Ectodermal cell (in vitro differentiated cells): Measurements from ENCODE around the gene MARCOL.

Source experiments
- H3K27ac ChIP-seq: 2 replicates; pipeline ENCODE4 v1.7.0; 2013; ENCODE audit warnings: mild to moderate bottlenecking, low read depth, low read length; ENCODE audit not compliant: insufficient read depth, poor library complexity, severe bottlenecking
- H3K27me3 ChIP-seq: 2 replicates; pipeline ENCODE4 v1.7.0; 2013; ENCODE audit warnings: mild to moderate bottlenecking, low read length; ENCODE audit not compliant: insufficient read depth, control insufficient read depth, poor library complexity, severe bottlenecking
- H3K36me3 ChIP-seq: one replicate; pipeline ENCODE4 v1.7.0; 2013; ENCODE audit warnings: low read length; ENCODE audit not compliant: control insufficient read depth, insufficient read depth
- H3K4me1 ChIP-seq: one replicate; pipeline ENCODE4 v1.7.0; 2013; ENCODE audit warnings: low read length; ENCODE audit not compliant: control insufficient read depth, insufficient read depth
- H3K4me3 ChIP-seq: 2 replicates; pipeline ENCODE4 v1.7.0; 2013; ENCODE audit warnings: low read depth, low read length, control low read depth; ENCODE audit not compliant: insufficient read depth
- H3K9me3 ChIP-seq: 2 replicates; pipeline ENCODE4 v1.7.0; 2013; ENCODE audit warnings: mild to moderate bottlenecking, low read length, moderate library complexity; ENCODE audit not compliant: control insufficient read depth
- WGBS, 2 experiments: methylation state at CpG; one replicate each; pipeline ENCODE4 v1.1.7; 2013; ENCODE audit warnings: missing lambda C conversion rate in 2 of 2; 5-methylcytosine and 5-hydroxymethylcytosine counted together

Gene MARCOL

GRCh38 chr5:148214665-148215185 is 23.6 kb upstream of the MARCOL start:
- no peaks in the 10 kb centered on the region for H3K36me3 ChIP-seq
- H3K27ac ChIP-seq, result no peak overlapping the region
- no peaks in the 10 kb centered on the region for H3K27me3 ChIP-seq
- H3K4me1 ChIP-seq, result no peaks in the 10 kb centered on the region
- no peaks in the 10 kb centered on the region for H3K9me3 ChIP-seq
- no peak overlapping the region for H3K4me3 ChIP-seq
- 96 to 100% methylated on average over 1 of the region's 1 CpG for WGBS, 2 experiments

- Histone ChIP-seq H3K9me3 (no peaks in the 10 kb centered on the region), H3K4me1 (no peaks in the 10 kb centered on the region), H3K36me3 (no peaks in the 10 kb centered on the region), H3K27ac (no peak overlapping the region), H3K27me3 (no peaks in the 10 kb centered on the region), H3K4me3 (no peak overlapping the region)
- WGBS, 2 experiments, result 84 to 87% methylated on average over 4 to 5 of the region's 6 CpGs
These were observed 16.8 kb upstream of the MARCOL start for GRCh38 chr5:148221508-148221907.

DNA sequence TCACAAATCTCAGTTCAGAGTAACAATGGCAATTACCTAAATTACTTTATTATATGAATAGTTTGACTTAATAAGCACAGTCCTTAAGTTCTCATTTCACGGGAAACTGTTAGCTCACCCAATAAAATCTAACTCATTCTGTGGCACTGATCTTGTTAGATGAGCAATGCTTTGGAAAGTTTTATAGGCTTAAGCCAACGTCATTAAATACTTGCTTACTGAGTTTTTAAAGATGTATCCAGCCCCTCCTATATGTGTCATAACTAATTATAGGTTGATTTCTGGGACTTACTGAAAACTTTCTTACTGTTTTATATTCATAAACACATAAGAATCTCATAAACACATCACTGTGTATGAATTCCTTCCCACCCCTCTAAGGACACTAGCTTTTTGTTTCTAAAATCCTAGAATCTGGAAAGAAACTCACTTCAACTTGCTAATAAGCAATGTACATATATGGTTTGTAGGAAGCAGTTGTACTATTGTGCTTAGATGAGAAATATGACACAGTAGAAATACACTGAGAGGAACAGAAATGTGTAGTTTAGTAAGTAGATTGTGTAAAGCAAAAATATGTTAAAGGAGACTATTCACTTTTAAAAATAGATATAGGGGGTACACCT is 14.1 kb upstream of the MARCOL start:
- 85 to 100% methylated on average over 1 to 2 of the region's 2 CpGs for WGBS, 2 experiments
- no peak overlapping the region for H3K27ac ChIP-seq
- H3K9me3 ChIP-seq, result no peaks in the 10 kb centered on the region
- no peak overlapping the region for H3K4me3 ChIP-seq
- no peaks in the 10 kb centered on the region for H3K27me3 ChIP-seq
- H3K36me3 ChIP-seq, result no peaks in the 10 kb centered on the region
- no peaks in the 10 kb centered on the region for H3K4me1 ChIP-seq

GRCh38 chr5:148228392-148228984 is 9.8 kb upstream of the MARCOL start:
- Histone ChIP-seq H3K36me3 (no peaks in the 10 kb centered on the region), H3K9me3 (no peaks in the 10 kb centered on the region), H3K4me3 (no peak overlapping the region), H3K4me1 (no peaks in the 10 kb centered on the region), H3K27me3 (no peaks in the 10 kb centered on the region), H3K27ac (no peak overlapping the region)
- WGBS, 2 experiments, result 93 to 99% methylated on average over 2 to 3 of the region's 3 CpGs

GRCh38 chr5:148229840-148230239 is 8.5 kb upstream of the MARCOL start:
- no peaks in the 10 kb centered on the region for H3K27me3 ChIP-seq
- H3K36me3 ChIP-seq, result no peaks in the 10 kb centered on the region
- H3K4me1 ChIP-seq, result no peaks in the 10 kb centered on the region
- H3K9me3 ChIP-seq, result no peaks in the 10 kb centered on the region
- H3K27ac ChIP-seq, result no peak overlapping the region
- no peak overlapping the region for H3K4me3 ChIP-seq

DNA sequence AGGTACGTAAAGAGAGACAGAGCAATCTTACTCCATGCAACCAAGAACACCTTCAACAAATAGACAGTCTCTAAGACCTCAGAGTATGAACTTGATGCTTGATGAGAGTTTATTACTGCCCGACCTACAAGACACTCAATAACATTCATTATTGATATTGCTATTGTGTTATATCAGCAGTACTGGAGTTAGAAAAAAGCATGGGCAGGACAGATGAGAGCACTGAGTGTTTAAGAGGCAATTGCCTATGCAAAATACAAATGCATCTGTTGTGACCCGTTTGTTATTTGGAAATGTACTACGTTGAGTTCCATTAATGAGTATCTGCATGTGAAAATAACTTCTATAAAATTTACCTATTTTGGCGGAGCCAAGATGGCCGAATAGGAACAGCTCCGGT is 8.1 kb upstream of the MARCOL start:
- no peaks in the 10 kb centered on the region for H3K4me1 ChIP-seq
- WGBS, 2 experiments, result 89 to 96% methylated on average over 5 to 7 of the region's 7 CpGs
- no peak overlapping the region for H3K4me3 ChIP-seq
- no peaks in the 10 kb centered on the region for H3K27me3 ChIP-seq
- H3K9me3 ChIP-seq, result no peaks in the 10 kb centered on the region
- no peaks in the 10 kb centered on the region for H3K36me3 ChIP-seq
- no peak overlapping the region for H3K27ac ChIP-seq

- no peak overlapping the region for H3K27ac ChIP-seq
- WGBS, 2 experiments, result 80 to 85% methylated on average over 2 to 4 of the region's 4 CpGs
These were observed 424 bp upstream of the MARCOL start for GRCh38 chr5:148237785-148238417.

DNA sequence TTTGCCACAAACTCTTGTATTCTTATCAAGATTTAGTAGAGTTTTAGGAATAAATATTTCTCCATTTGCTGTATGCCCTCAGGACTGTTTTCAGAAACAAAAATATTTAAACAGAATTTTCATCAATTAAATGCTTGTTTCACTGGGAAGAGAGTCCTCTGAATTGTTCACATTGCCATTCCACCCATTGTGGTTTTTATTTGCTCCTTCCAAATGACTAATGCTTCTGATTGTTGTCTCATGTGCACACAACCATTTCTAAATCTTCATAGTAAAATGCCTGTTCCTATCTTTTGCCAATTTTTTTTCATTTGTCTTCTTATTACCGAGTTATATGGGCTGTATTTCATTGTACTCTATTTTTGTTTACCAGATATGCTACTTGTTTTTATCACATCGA is 10.6 kb downstream of the MARCOL start:
- Histone ChIP-seq H3K4me1 (no peaks in the 10 kb centered on the region), H3K4me3 (no peak overlapping the region), H3K9me3 (no peaks in the 10 kb centered on the region), H3K36me3 (no peaks in the 10 kb centered on the region), H3K27me3 (no peaks in the 10 kb centered on the region), H3K27ac (no peak overlapping the region)
- whole genome bisulfite sequencing, 2 experiments, result no CpG with 5 or more reads among the region's 2 CpGs

More at GRCh38 chr5:148237785-148238417, 424 bp upstream of the MARCOL start:
- Histone ChIP-seq H3K4me1 (no peaks in the 10 kb centered on the region), H3K27me3 (no peaks in the 10 kb centered on the region), H3K9me3 (no peaks in the 10 kb centered on the region), H3K36me3 (no peaks in the 10 kb centered on the region), H3K4me3 (no peak overlapping the region)

DNA sequence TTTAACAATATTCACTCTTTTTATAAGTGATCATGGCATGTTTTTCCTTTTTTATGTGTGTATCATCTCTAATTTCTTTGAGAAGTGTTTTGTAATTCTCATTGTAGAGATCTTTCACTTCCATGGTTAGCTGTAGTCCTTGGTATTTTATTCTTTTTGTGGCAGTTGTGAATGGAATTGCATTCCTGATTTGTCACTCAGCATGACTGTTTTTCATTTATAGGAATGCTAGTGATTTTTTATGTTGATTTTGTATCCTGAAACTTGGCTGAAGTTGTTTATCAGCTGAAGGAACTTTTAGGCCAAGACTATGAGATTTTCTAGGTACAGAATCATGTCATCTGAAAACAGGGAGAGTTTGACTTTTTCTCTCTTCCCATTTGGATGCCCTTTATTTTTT is 17.1 kb downstream of the MARCOL start:
- Histone ChIP-seq H3K9me3 (no peaks in the 10 kb centered on the region), H3K27me3 (no peaks in the 10 kb centered on the region), H3K4me1 (no peaks in the 10 kb centered on the region), H3K4me3 (no peak overlapping the region), H3K27ac (no peak overlapping the region), H3K36me3 (no peaks in the 10 kb centered on the region)

- Histone ChIP-seq H3K9me3 (no peaks in the 10 kb centered on the region), H3K36me3 (no peaks in the 10 kb centered on the region), H3K4me1 (no peaks in the 10 kb centered on the region), H3K4me3 (no peak overlapping the region), H3K27ac (no peak overlapping the region), H3K27me3 (no peaks in the 10 kb centered on the region)
- 83 to 89% methylated on average over 2 of the region's 2 CpGs for WGBS, 2 experiments
These were observed 21.0 kb downstream of the MARCOL start for GRCh38 chr5:148259288-148259687.
